Naive thymus-derived CD4-positive, alpha-beta T cell (primary cell): Measurements from ENCODE around the gene POLR2C. TPM values are rescaled to one million over a fixed set of nuclear protein-coding genes. Genes with fewer than 3 reads are reported as not detected.
A peak's percentile ranks its signal among the peaks of the same experiment; 100 is the strongest.

Experiments used
- ATAC-seq: fragments of 150-1000 bp; cut with Tn5 transposase; 2 replicates; pipeline ENCODE4 v1.10.0; 2021; ENCODE audit warnings: mild to moderate bottlenecking, moderate library complexity
- CTCF ChIA-PET: fragments of 350-600 bp; sonication (Branson Sonifier 250); formaldehyde crosslinking; loops from one replicate; lab custom pipeline; 2021; ENCODE audit warnings: antibody characterized with exemption; lab: Charles Lee
- POLR2A ChIA-PET: fragments of 350-600 bp; sonication (Branson Sonifier 250); formaldehyde crosslinking; loops from one replicate; lab custom pipeline; 2021; ENCODE audit warnings: antibody characterized with exemption, inconsistent platforms; lab: Charles Lee
- DNase-seq, 9 donors: peaks; one replicate each; pipeline versions ENCODE4 v3.0.0 to v3.0.0-alpha.2; 2020 to 2022; ENCODE audit warnings: mixed read lengths in 1 of 9
- H3K27ac ChIP-seq: one replicate; pipeline ENCODE4 v1.7.0; 2013; ENCODE audit warnings: mild to moderate bottlenecking, low read depth, low read length, moderate library complexity
- H3K27me3 ChIP-seq, 2 donors: one replicate each; pipeline ENCODE4 v1.7.0; 2013; ENCODE audit warnings: low read length in 2 of 2, mild to moderate bottlenecking in 2 of 2, moderate library complexity in 2 of 2; ENCODE audit not compliant: control insufficient read depth in 2 of 2, insufficient read depth in 2 of 2
- H3K36me3 ChIP-seq, 3 experiments: 1 replicate in 2 of 3; 2 replicates in 1 of 3; pipeline ENCODE4 v1.7.0; 2013; ENCODE audit warnings: low read length in 3 of 3, mild to moderate bottlenecking in 3 of 3, moderate library complexity in 1 of 3; ENCODE audit not compliant: insufficient read depth in 3 of 3, control insufficient read depth in 2 of 3
- H3K4me1 ChIP-seq, 2 donors: one replicate each; pipeline ENCODE4 v1.7.0; 2013; ENCODE audit warnings: low read length in 2 of 2, mild to moderate bottlenecking in 2 of 2, moderate library complexity in 1 of 2; ENCODE audit not compliant: control insufficient read depth in 2 of 2, insufficient read depth in 2 of 2
- H3K4me3 ChIP-seq: 2 replicates; pipeline ENCODE4 v1.7.0; 2013; ENCODE audit warnings: mild to moderate bottlenecking, low read length
- H3K9me3 ChIP-seq, 3 experiments: 1 replicate in 2 of 3; 2 replicates in 1 of 3; pipeline ENCODE4 v1.7.0; 2013; ENCODE audit warnings: low read length in 3 of 3; ENCODE audit not compliant: control insufficient read depth in 2 of 3
- H3K27ac Mint-ChIP-seq, 9 donors: one replicate each; pipeline ENCODE4 v1.8.0; 2020 to 2022; ENCODE audit warnings: mixed read lengths in 9 of 9, mild to moderate bottlenecking in 8 of 9, moderate library complexity in 5 of 9, inconsistent platforms in 2 of 9
- H3K27me3 Mint-ChIP-seq, 5 donors: one replicate each; pipeline ENCODE4 v1.8.0; 2021 to 2022; ENCODE audit warnings: mixed read lengths in 5 of 5, mild to moderate bottlenecking in 1 of 5
- H3K36me3 Mint-ChIP-seq, 5 donors: one replicate each; pipeline ENCODE4 v1.8.0; 2020 to 2022; ENCODE audit warnings: mixed read lengths in 5 of 5, mild to moderate bottlenecking in 3 of 5, inconsistent platforms in 1 of 5
- H3K4me1 Mint-ChIP-seq, 7 donors: one replicate each; pipeline ENCODE4 v1.8.0; 2020 to 2022; ENCODE audit warnings: mixed read lengths in 7 of 7, mild to moderate bottlenecking in 3 of 7, inconsistent platforms in 1 of 7
- H3K4me3 Mint-ChIP-seq, 10 donors: one replicate each; pipeline ENCODE4 v1.8.0; 2020 to 2022; ENCODE audit warnings: mild to moderate bottlenecking in 10 of 10, mixed read lengths in 10 of 10, moderate library complexity in 6 of 10, inconsistent platforms in 2 of 10
- H3K9me3 Mint-ChIP-seq, 11 donors: one replicate each; pipeline ENCODE4 v1.8.0; 2020 to 2022; ENCODE audit warnings: mixed read lengths in 11 of 11, mild to moderate bottlenecking in 4 of 11, inconsistent platforms in 1 of 11, moderate library complexity in 1 of 11
- intact Hi-C, 2 donors: fragments of 100-400 bp; cut with micrococcal nuclease; formaldehyde crosslinking; loops; one replicate each; pipeline ENCODE4 v1.15.1; 2023
- polyA plus RNA-seq, 2 donors: library from polyadenylated mRNA; unstranded; fragments of 300-500 nt; fragmentation: Illumina TruSeq; gene quantifications; one replicate each; pipeline ENCODE4 v1.2.3, GENCODE V29; 2021
- total RNA-seq, 6 experiments: library from RNA in 5 of 6; stranded (reverse) in 5 of 6; gene quantifications; 1 replicate in 5 of 6; 2 replicates in 1 of 6; pipeline ENCODE4 v1.2.3 and lab custom pipeline; 2021 to 2026

POLR2C gene
- total and polyA plus RNA-seq, 7 experiments from 2014 or later: 45.0 to 96.3 (median 72.5) TPM

- H3K4me1 ChIP-seq: no peaks in the 10 kb centered on the region
- CTCF ChIA-PET: no interaction called here
- H3K4me3 Mint-ChIP-seq: no peak overlapping the region
- no peak overlapping the region for H3K27ac ChIP-seq
- no peaks in the 10 kb centered on the region for H3K27me3 ChIP-seq
- H3K27me3 Mint-ChIP-seq: no peaks in the 10 kb centered on the region
- intact Hi-C loops: no loop called here
- H3K9me3 ChIP-seq: no peaks in the 10 kb centered on the region
- peaks cover 0 to 25% (median 0%) of the 10 kb centered on the region in 3 experiments for H3K36me3 ChIP-seq
- peaks cover 0 to 17% (median 0%) of the 10 kb centered on the region in 5 donors for H3K36me3 Mint-ChIP-seq
- H3K4me3 ChIP-seq: no peak overlapping the region
- peak overlapping the region in 2 of 9 donors; percentile 17 to 36 for H3K27ac Mint-ChIP-seq
- peaks cover 0 to 2% (median 0%) of the 10 kb centered on the region in 7 donors for H3K4me1 Mint-ChIP-seq
- DNase-seq: no peak
- POLR2A ChIA-PET: interaction anchor here (0.7 to 1.0 kb wide), 2 partner anchors 39 to 483 kb away, joined by 3 read pairs; no protein-coding TSS in a partner anchor
- no peaks in the 10 kb centered on the region for H3K9me3 Mint-ChIP-seq
- no peak for ATAC-seq
Observed at GRCh38 chr16:57512296-57513001, 50.0 kb downstream of the POLR2C start.

GRCh38 chr16:57513371-57514102 is 51.1 kb downstream of the POLR2C start:
- CTCF ChIA-PET: interaction anchor here (0.9 kb wide), 1 partner anchor 83 kb away, joined by 5 read pairs; no protein-coding TSS in a partner anchor
- peak overlapping the region in 1 of 9 donors; percentile 17 for H3K27ac Mint-ChIP-seq
- POLR2A ChIA-PET: no interaction called here
- ATAC-seq: no peak
- no peaks in the 10 kb centered on the region for H3K9me3 ChIP-seq
- H3K4me3 ChIP-seq: no peak overlapping the region
- no peak for DNase-seq
- H3K4me3 Mint-ChIP-seq: no peak overlapping the region
- intact Hi-C loops: no loop called here
- H3K27ac ChIP-seq: no peak overlapping the region
- H3K27me3 Mint-ChIP-seq: no peaks in the 10 kb centered on the region
- peaks cover 0 to 20% (median 0%) of the 10 kb centered on the region in 5 donors for H3K36me3 Mint-ChIP-seq
- no peaks in the 10 kb centered on the region for H3K4me1 ChIP-seq
- H3K9me3 Mint-ChIP-seq: no peaks in the 10 kb centered on the region
- H3K36me3 ChIP-seq: peaks cover 0 to 36% (median 0%) of the 10 kb centered on the region in 3 experiments
- H3K4me1 Mint-ChIP-seq: peaks cover 0 to 2% (median 0%) of the 10 kb centered on the region in 7 donors
- no peaks in the 10 kb centered on the region for H3K27me3 ChIP-seq

GRCh38 chr16:57514371-57514770 is 51.9 kb downstream of the POLR2C start:
- Histone ChIP-seq H3K27me3 (no peaks in the 10 kb centered on the region), H3K4me1 (peaks cover 0 to under 1% of the 10 kb centered on the region in 2 donors), H3K9me3 (no peaks in the 10 kb centered on the region), H3K36me3 (peaks cover 0 to 36% (median 0%) of the 10 kb centered on the region in 3 experiments), H3K27ac (no peak overlapping the region), H3K4me3 (no peak overlapping the region)
- Mint-ChIP-seq H3K27me3 (no peaks in the 10 kb centered on the region), H3K27ac (peak overlapping the region in 1 of 9 donors; percentile 42), H3K4me1 (peaks cover 0 to 2% (median 0%) of the 10 kb centered on the region in 7 donors), H3K9me3 (no peaks in the 10 kb centered on the region), H3K4me3 (no peak overlapping the region), H3K36me3 (peaks cover 0 to 28% (median 0%) of the 10 kb centered on the region in 5 donors)
- DNase-seq (no peak), ATAC-seq (no peak)
- POLR2A ChIA-PET: no interaction called here
- intact Hi-C loops: no loop called here
- CTCF ChIA-PET: interaction anchor here (0.9 kb wide), 1 partner anchor 84 kb away, joined by 5 read pairs; no protein-coding TSS in a partner anchor

- no peak overlapping the region for H3K4me3 ChIP-seq
- intact Hi-C loops: loop anchor here in 1 of 2 donors (5.0 kb wide), 1 partner anchor 53 kb away; the partner anchor contains the start of gene POLR2C
- peaks cover under 1 to 4% (median under 1%) of the 10 kb centered on the region in 7 donors for H3K4me1 Mint-ChIP-seq
- peaks cover 0 to 36% (median 0%) of the 10 kb centered on the region in 3 experiments for H3K36me3 ChIP-seq
- POLR2A ChIA-PET: no interaction called here
- H3K4me1 ChIP-seq: peaks cover 6 to 7% of the 10 kb centered on the region in 2 donors
- no peak for ATAC-seq
- H3K4me3 Mint-ChIP-seq: no peak overlapping the region
- H3K9me3 ChIP-seq: no peaks in the 10 kb centered on the region
- H3K36me3 Mint-ChIP-seq: peaks cover 0 to 28% (median 0%) of the 10 kb centered on the region in 5 donors
- H3K27ac Mint-ChIP-seq: no peak overlapping the region
- DNase-seq: no peak
- CTCF ChIA-PET: no interaction called here
- H3K9me3 Mint-ChIP-seq: no peaks in the 10 kb centered on the region
- H3K27me3 ChIP-seq: no peaks in the 10 kb centered on the region
- no peaks in the 10 kb centered on the region for H3K27me3 Mint-ChIP-seq
- H3K27ac ChIP-seq: no peak overlapping the region
Observed at GRCh38 chr16:57514791-57515600, 52.5 kb downstream of the POLR2C start.

GRCh38 chr16:57516176-57516725 is 53.8 kb downstream of the POLR2C start:
- CTCF ChIA-PET: interaction anchor here (0.7 to 1.1 kb wide), 3 partner anchors 11 to 215 kb away, joined by 3 read pairs; no protein-coding TSS in a partner anchor
- Histone ChIP-seq H3K9me3 (no peaks in the 10 kb centered on the region), H3K4me3 (no peak overlapping the region), H3K27ac (no peak overlapping the region), H3K27me3 (no peaks in the 10 kb centered on the region), H3K4me1 (peaks cover 7 to 8% of the 10 kb centered on the region in 2 donors), H3K36me3 (peaks cover 0 to 36% (median 0%) of the 10 kb centered on the region in 3 experiments)
- intact Hi-C loops: loop anchor here in 1 of 2 donors (5.0 kb wide), 1 partner anchor 54 kb away; the partner anchor contains the start of gene POLR2C
- peak overlapping the region in 1 of 10 donors; percentile 32 for H3K4me3 Mint-ChIP-seq
- H3K27me3 Mint-ChIP-seq: no peaks in the 10 kb centered on the region
- H3K27ac Mint-ChIP-seq: no peak overlapping the region
- DNase-seq (no peak), ATAC-seq (no peak)
- no peaks in the 10 kb centered on the region for H3K9me3 Mint-ChIP-seq
- peaks cover 4 to 9% (median 5%) of the 10 kb centered on the region in 7 donors for H3K4me1 Mint-ChIP-seq
- H3K36me3 Mint-ChIP-seq: peaks cover 0 to 28% (median 0%) of the 10 kb centered on the region in 5 donors
- POLR2A ChIA-PET: no interaction called here
